Raji (cell line): Measurements from ENCODE around the gene ARL16.

Experiments used
- POLR2A ChIP-seq: IDR thresholded peaks from 2 replicates; pipeline ENCODE4 v1.6.1; 2011; ENCODE audit warnings: low read depth, low read length, control low read depth; ENCODE audit not compliant: insufficient read depth

Gene ARL16

DNA sequence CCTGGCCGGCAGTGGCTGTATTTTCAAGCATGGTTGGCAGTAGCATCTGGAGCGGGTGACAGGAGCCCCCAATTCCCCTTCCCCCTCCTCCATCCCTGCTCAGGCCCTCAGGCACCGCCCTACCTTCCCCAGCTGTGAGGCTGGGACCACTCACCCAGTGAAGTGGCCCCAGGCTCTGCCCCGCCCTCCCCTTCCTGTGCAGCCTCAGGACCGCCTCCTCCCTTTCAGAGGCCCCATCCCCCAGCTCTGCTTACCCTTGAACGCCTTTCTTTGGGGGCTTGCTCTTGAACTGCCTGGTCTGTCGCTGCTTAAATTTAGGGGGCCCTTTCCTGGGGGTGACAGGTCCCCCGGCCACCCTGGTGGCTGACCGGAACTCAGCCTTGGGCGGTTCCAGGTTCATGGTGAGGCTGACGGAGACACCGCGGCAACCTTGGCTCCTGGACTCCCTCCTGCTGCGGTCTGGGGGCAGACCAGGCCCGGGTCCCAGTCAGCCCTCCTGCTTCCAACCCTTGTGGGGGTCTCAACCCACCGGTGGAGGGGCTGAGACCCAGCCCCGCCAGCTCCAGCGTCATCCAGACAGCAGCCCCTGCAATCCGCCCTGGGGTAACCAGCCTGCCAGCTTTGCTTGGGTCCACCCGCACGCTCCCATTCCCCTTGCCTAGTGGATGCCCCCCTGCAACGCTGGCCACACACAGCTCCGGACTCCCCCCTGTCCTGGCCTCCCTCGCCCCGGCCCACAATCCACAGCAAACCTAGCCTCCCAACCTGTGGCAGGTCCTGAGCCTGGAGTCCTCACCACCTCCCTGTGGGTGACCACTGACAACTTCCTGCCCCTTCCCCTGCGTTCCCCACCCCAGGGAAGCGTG is 30.5 kb downstream of the ARL16 start:
- TF ChIP-seq POLR2A: no peak

DNA sequence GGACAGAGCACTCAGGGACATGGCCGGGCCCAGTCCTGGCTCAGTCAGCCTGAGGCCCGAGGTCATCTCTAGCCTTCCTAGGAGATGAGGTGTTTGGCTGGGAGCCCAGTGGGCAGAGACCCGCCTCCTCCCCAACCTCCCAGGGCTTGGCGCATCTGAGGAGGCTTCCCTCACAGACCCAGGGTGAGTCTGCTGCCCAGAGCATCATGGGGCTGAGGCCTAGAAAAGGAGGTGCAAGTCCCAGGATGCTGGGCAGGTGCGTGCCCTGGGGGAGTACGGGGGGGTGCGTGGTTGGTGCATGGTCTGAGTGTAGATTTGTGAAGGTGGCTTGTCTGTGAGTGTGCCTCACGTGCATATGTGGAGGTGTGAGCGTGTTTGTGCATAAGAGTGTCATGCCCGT is 31.9 kb downstream of the ARL16 start:
- TF ChIP-seq POLR2A: no peak

DNA sequence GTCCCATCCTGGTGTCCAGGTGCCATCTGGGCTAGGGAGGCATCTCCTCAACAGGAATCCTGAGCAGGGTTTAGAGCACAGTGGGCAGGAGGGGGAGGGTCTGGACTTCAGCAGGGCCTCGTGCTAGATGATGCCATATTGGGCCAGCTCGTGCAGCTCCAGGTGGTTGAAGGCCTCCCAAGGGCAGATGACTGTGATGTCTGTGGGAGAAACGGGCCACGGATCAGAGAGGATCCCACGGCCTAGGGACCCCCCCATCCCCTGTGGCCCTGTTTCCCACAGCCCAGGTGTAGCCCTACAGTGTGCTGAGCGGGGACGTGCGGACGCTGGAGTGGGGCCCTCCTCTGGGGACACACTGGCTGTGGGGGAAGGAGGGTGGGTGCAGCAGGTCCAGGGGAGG is 32.6 kb downstream of the ARL16 start:
- no peak for TF ChIP-seq POLR2A

GRCh38 chr17:81648707-81649085 is 34.9 kb downstream of the ARL16 start:
- TF ChIP-seq POLR2A: no peak

DNA sequence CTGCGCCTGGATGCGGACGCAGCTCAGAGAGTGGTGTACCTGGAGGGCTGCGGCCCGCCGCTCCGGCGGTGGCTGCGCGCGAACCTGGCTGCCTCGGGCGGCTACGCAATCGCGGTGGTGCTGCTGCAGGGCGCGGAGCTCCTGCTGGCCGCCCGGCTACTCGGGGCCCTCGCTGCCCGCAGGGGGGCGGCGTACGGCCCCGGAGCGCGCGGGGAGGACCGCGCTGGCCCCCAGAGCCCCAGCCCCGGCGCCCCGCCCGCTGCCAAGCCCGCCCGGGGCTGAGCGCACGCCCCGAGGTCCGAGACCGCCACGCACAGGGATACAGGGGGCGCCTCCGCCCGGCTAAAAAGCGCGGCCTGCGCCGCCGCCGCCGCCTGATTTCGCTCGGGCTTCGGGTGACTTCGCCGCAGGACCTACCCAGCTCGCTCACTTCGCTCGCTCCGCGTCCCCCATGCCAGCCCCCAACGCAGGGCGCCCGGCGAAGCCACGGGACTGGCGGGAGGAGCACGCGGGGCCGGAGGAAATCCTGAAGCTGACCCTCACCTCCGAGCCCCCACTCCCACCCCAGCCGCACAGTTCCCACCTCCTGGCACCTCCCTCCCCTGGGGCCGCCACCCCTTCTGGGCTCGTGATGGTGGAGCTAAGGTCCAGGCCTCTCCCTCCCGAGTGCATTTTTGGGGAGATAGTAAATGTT is 35.4 kb downstream of the ARL16 start:
- TF ChIP-seq POLR2A: no peak

- TF ChIP-seq POLR2A: no peak
Observed at GRCh38 chr17:81647640-81648012, 36.0 kb downstream of the ARL16 start.

DNA sequence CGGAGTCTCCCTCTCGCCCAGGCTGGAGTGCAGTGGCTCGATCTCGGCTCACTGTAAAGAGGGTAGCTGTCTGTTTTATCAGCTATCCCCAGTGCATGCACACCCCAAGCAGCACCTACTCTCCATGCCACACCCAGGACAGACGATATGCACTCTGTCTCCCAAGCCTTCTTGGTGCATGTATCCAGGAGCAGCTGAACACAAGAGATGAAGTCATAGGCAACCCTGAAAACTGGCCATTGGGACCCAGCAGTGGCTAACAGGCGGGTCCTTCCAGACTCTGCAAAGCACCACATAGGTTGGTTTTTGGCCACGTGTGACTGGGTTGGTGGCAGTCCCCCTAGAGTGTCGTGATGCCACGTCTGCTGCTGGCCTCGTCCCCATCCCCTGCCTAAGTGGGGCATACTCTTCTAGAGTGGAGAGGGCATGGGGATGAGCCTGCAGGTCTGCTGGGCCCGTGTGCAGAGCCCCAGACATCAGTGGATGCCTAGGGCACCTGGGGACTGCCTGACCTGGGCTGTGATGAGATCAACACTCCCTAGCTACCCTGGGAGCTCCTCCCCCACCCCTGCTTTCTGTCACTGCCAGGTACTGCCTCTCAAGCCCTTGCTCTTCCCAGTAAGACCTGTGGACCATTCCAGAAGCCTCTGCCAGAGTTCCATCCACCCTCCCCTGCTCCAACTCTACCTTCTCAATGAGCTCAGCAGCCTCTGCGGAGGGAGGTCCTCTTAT is 36.6 kb downstream of the ARL16 start:
- no peak for TF ChIP-seq POLR2A

DNA sequence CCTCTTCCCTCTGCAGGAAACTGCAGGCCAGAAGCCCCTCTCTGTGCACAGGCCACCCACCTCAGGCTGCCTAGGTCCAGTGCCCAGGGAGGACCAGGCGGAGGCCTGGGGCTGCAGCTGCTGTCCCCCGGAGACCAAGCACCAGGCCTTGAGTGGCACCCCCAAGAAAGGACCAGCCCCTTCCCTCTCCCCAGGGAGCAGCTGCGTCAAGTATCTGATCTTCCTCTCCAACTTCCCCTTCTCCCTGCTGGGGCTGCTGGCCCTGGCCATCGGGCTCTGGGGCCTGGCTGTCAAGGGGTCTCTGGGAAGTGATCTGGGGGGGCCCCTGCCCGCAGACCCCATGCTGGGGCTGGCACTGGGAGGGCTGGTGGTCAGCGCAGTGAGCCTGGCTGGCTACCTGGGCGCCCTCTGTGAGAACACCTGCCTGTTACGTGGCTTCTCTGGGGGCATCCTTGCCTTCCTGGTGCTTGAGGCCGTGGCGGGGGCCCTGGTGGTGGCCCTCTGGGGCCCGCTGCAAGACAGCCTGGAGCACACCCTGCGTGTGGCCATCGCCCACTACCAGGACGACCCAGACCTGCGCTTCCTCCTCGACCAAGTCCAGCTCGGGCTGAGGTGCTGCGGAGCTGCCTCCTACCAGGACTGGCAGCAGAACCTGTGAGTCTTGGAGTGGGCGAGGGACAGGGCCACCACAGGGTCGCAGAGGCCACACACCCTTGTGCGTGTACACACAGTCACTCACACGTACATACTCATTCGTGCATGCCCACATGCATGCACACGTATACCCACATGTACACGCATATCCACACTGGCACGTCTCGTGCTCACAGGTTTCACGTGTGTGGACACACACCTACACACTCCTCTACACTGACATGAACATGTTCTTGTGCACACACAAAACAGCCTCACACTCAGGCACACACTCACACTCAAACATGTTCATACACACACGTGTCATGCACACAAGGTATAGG is 38.3 kb downstream of the ARL16 start:
- TF ChIP-seq POLR2A: no peak

GRCh38 chr17:81644496-81644895 is 39.1 kb downstream of the ARL16 start:
- no peak for TF ChIP-seq POLR2A

DNA sequence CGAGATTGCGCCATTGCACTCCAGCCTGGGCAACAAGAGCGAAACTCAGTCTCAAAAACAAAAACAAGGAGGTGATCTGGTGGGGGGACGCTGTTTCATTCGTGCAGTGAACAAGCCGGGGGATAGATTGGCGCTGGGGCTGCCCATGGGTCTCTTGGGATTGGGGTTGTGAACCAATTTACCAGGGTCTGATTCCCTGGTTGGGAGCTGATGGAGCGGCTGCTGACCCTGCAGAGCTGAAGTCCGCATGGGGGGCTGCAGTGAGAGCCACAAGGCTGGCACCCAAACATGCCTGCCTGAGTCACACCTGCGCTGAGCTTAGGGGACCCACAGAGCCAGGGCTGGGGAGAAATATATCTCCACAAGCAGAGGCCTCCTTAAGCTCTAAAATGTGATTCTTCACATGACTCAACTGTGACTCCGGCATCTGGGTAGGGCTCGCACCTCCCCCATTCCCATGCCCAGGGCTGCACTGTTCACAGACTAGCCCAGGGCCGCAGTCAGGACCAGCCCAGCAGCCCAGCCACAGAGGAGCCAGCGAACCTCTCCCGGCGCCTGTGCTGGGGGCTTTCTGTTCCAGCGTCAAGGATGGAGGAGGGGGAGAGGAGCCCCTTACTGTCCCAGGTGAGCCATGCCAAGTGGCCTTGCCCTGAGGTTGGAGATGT is 41.6 kb downstream of the ARL16 start:
- TF ChIP-seq POLR2A: no peak

DNA sequence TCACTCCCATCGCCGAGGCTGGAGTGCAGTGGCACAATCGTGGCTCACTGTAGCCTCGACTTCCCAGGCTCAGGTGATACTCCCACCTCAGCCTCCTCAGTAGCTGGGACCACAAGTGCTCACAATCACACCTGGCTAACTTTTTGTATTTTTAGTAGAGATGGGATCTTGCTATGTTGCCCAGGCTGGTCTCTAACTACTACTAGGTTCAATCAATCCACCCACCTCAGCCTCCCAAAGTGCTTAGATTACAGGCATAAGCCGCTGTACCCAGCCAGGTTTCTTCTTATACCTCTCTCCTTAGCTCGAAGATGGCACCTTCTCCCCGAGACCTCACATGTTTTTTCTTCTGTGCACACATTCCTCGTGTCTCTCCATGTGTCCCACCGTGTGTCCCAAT is 43.6 kb downstream of the ARL16 start:
- TF ChIP-seq POLR2A: no peak

DNA sequence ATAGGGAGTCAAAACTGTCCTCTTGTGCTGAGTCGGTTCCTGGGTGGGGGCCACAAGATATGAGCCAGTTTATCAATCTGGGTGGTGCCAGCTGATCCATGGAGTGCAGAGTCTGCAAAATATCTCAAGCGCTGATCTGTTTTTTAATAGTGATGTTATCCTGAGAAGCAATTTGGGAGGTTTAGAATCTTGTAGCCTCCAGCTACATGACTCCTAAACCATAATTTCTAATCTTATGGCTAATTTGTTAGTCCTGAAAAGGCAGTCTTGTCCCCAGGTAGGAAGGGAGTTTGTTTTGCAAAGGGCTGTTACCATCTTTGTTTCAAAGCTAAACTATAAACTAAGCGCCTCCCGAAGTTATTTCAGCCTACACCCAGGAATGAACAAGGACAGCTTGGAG is 44.9 kb downstream of the ARL16 start:
- TF ChIP-seq POLR2A: no peak

GRCh38 chr17:81636505-81637288 is 46.9 kb downstream of the ARL16 start, which contains the start of the genes NPLOC4 and TSPAN10:
Gene NPLOC4 (minus strand): TSS chr17:81637112. CDS start chr17:81636930, 182 bp downstream.
Gene TSPAN10 (plus strand): TSS chr17:81637196. CDS start chr17:81642413, 5,217 bp downstream.
- TF ChIP-seq POLR2A: peak; percentile 79
